CD14-positive monocyte (primary cell): Measurements from ENCODE around the gene WNT7A. TPM values are rescaled to one million over a fixed set of nuclear protein-coding genes. Genes with fewer than 3 reads are reported as not detected.

Experiments used
- DNase-seq, 3 donors: peaks; one replicate each; pipeline ENCODE4 v3.0.0-alpha.2; 2011 to 2022
- H2AFZ ChIP-seq: 2 replicates; pipeline ENCODE4 v1.6.0; 2012; ENCODE audit warnings: mild to moderate bottlenecking, low read depth, low read length, inconsistent platforms; ENCODE audit not compliant: insufficient read depth, poor library complexity, severe bottlenecking
- H3K27ac ChIP-seq, 2 donors: 1 replicate in 1 of 2; 2 replicates in 1 of 2; pipeline ENCODE4 v1.5.1; 2012 to 2013; ENCODE audit warnings: low read length in 2 of 2, control low read depth in 1 of 2, inconsistent platforms in 1 of 2, low read depth in 1 of 2, mild to moderate bottlenecking in 1 of 2
- H3K27me3 ChIP-seq, 2 donors: one replicate each; pipeline versions ENCODE4 v1.6.0 to v1.6.1; 2011 to 2013; ENCODE audit warnings: low read length in 2 of 2; ENCODE audit not compliant: control insufficient read depth in 2 of 2, insufficient read depth in 2 of 2
- H3K36me3 ChIP-seq, 2 donors: replicated peaks in 1 of 2; 1 replicate in 1 of 2; 2 replicates in 1 of 2; pipeline versions ENCODE4 v1.5.1 to v1.6.1; 2012 to 2013; ENCODE audit warnings: low read length in 2 of 2, control low read depth in 1 of 2, inconsistent platforms in 1 of 2, mild to moderate bottlenecking in 1 of 2; ENCODE audit not compliant: insufficient read depth in 2 of 2, control insufficient read depth in 1 of 2
- H3K4me1 ChIP-seq, 2 donors: 1 replicate in 1 of 2; 2 replicates in 1 of 2; pipeline versions ENCODE4 v1.5.1 to v1.6.1; 2012 to 2013; ENCODE audit warnings: low read length in 2 of 2, control low read depth in 1 of 2, inconsistent platforms in 1 of 2, mild to moderate bottlenecking in 1 of 2, moderate library complexity in 1 of 2; ENCODE audit not compliant: insufficient read depth in 2 of 2, control insufficient read depth in 1 of 2
- H3K4me2 ChIP-seq: replicated peaks from 2 replicates; pipeline ENCODE3; 2012; ENCODE audit warnings: low read length, moderate library complexity, mild to moderate bottlenecking; ENCODE audit not compliant: poor library complexity, severe bottlenecking; ENCODE audit errors: extremely low read depth
- H3K4me3 ChIP-seq, 3 experiments: fragments of 200-600 bp in 1 of 3; sonication (generic) in 1 of 3; replicated peaks in 1 of 3; 1 replicate in 2 of 3; 2 replicates in 1 of 3; pipeline ENCODE4 v1.5.1; 2011 to 2013; ENCODE audit warnings: low read length in 3 of 3, mild to moderate bottlenecking in 3 of 3, control low read depth in 2 of 3, low read depth in 2 of 3, inconsistent platforms in 1 of 3, moderate library complexity in 1 of 3
- H3K79me2 ChIP-seq: 2 replicates; pipeline ENCODE4 v1.6.0; 2012; ENCODE audit warnings: mild to moderate bottlenecking, control low read depth, inconsistent platforms, low read length, moderate library complexity; ENCODE audit not compliant: insufficient read depth
- H3K9ac ChIP-seq: 2 replicates; pipeline ENCODE4 v1.6.0; 2017; ENCODE audit warnings: low read length, mild to moderate bottlenecking; ENCODE audit not compliant: insufficient read depth, poor library complexity, severe bottlenecking
- H3K9me3 ChIP-seq, 2 donors: replicated peaks in 1 of 2; 1 replicate in 1 of 2; 2 replicates in 1 of 2; pipeline versions ENCODE4 v1.5.1 to v1.6.1; 2012 to 2013; ENCODE audit warnings: low read length in 2 of 2, control low read depth in 1 of 2; ENCODE audit not compliant: control insufficient read depth in 1 of 2, insufficient read depth in 1 of 2
- H4K20me1 ChIP-seq: 2 replicates; pipeline ENCODE4 v1.6.0; 2012; ENCODE audit warnings: mild to moderate bottlenecking, low read length, control low read depth, moderate library complexity; ENCODE audit not compliant: insufficient read depth
- H3K27ac Mint-ChIP-seq, 7 donors: one replicate each; pipeline ENCODE4 v1.8.0; 2020; ENCODE audit warnings: mild to moderate bottlenecking in 7 of 7, mixed read lengths in 7 of 7, moderate library complexity in 6 of 7, inconsistent platforms in 2 of 7
- H3K27me3 Mint-ChIP-seq, 3 donors: one replicate each; pipeline ENCODE4 v1.8.0; 2021 to 2022; ENCODE audit warnings: low read depth in 3 of 3, mild to moderate bottlenecking in 3 of 3, mixed read lengths in 3 of 3, moderate library complexity in 3 of 3, inconsistent platforms in 1 of 3
- H3K36me3 Mint-ChIP-seq, 2 donors: one replicate each; pipeline ENCODE4 v1.8.0; 2020; ENCODE audit warnings: mixed read lengths in 2 of 2, inconsistent platforms in 1 of 2, mild to moderate bottlenecking in 1 of 2
- H3K4me1 Mint-ChIP-seq: one replicate; pipeline ENCODE4 v1.8.0; 2020; ENCODE audit warnings: mild to moderate bottlenecking, mixed read lengths
- H3K4me3 Mint-ChIP-seq, 2 donors: one replicate each; pipeline ENCODE4 v1.8.0; 2020; ENCODE audit warnings: mild to moderate bottlenecking in 2 of 2, mixed read lengths in 2 of 2, moderate library complexity in 1 of 2
- H3K9me3 Mint-ChIP-seq, 7 donors: one replicate each; pipeline ENCODE4 v1.8.0; 2020 to 2022; ENCODE audit warnings: mixed read lengths in 7 of 7, mild to moderate bottlenecking in 6 of 7, moderate library complexity in 6 of 7, inconsistent platforms in 2 of 7
- CTCF ChIP-seq: fragments of 200-600 bp; IDR thresholded peaks from one replicate; pipeline ENCODE4 v1.8.0; 2022; ENCODE audit warnings: antibody characterized with exemption, mild to moderate bottlenecking
- WGBS: methylation state at CpG from one replicate; pipeline ENCODE4 v1.1.5; 2013; ENCODE audit warnings: missing lambda C conversion rate; ENCODE audit not compliant: insufficient coverage; 5-methylcytosine and 5-hydroxymethylcytosine counted together
- intact Hi-C, 2 donors: fragments of 100-400 bp; cut with micrococcal nuclease; formaldehyde crosslinking; loops; one replicate each; pipeline versions ENCODE4 v1.15.0 to v1.15.1; 2023
- polyA plus RNA-seq, 3 donors: library from polyadenylated mRNA; depleted of rRNA in 1 of 3; unstranded in 2 of 3; stranded (reverse) in 1 of 3; fragments of 300-500 nt in 2 of 3; fragments of >200 nt in 1 of 3; fragmentation: Illumina TruSeq in 2 of 3; gene quantifications; 1 replicate in 2 of 3; 2 replicates in 1 of 3; pipeline ENCODE4 v1.2.3, GENCODE V29; 2012 to 2021

The WNT7A gene
- polyA plus RNA-seq, 3 donors, result not detected

- Histone ChIP-seq H2AFZ (no peak overlapping the region), H3K4me2 (no peak overlapping the region), H4K20me1 (no peaks in the 10 kb centered on the region), H3K4me1 (peaks cover 0 to 6% of the 10 kb centered on the region in 2 donors), H3K27ac (no peak overlapping the region), H3K4me3 (no peak overlapping the region), H3K27me3 (no peaks in the 10 kb centered on the region), H3K36me3 (no peaks in the 10 kb centered on the region), H3K9me3 (peaks cover 24 to 76% of the 10 kb centered on the region in 2 donors), H3K79me2 (no peaks in the 10 kb centered on the region), H3K9ac (no peak overlapping the region)
- Mint-ChIP-seq H3K4me1 (peaks cover 5% of the 10 kb centered on the region), H3K36me3 (no peaks in the 10 kb centered on the region), H3K4me3 (no peak overlapping the region), H3K27ac (no peak overlapping the region), H3K27me3 (peaks cover 0 to 9% (median 3%) of the 10 kb centered on the region in 3 donors), H3K9me3 (peaks cover 27 to 61% (median 59%) of the 10 kb centered on the region in 7 donors)
- intact Hi-C loops, result no loop called here
- no CpG with 5 or more reads among the region's 1 CpG for WGBS
- DNase-seq, result no peak
- TF ChIP-seq CTCF, result no peak
Measured at GRCh38 chr3:13902648-13903238, 22.9 kb upstream of the WNT7A start.

- peaks cover 0 to 9% (median 3%) of the 10 kb centered on the region in 3 donors for H3K27me3 Mint-ChIP-seq
- H3K4me1 ChIP-seq, result peaks cover 0 to 6% of the 10 kb centered on the region in 2 donors
- no peaks in the 10 kb centered on the region for H3K36me3 ChIP-seq
- no peak overlapping the region for H3K27ac Mint-ChIP-seq
- H4K20me1 ChIP-seq, result no peaks in the 10 kb centered on the region
- no peak for TF ChIP-seq CTCF
- peaks cover 5% of the 10 kb centered on the region for H3K4me1 Mint-ChIP-seq
- peaks cover 23 to 75% of the 10 kb centered on the region in 2 donors for H3K9me3 ChIP-seq
- no peaks in the 10 kb centered on the region for H3K36me3 Mint-ChIP-seq
- no peak overlapping the region for H3K4me2 ChIP-seq
- peaks cover 27 to 59% (median 56%) of the 10 kb centered on the region in 7 donors for H3K9me3 Mint-ChIP-seq
- H2AFZ ChIP-seq, result no peak overlapping the region
- H3K9ac ChIP-seq, result no peak overlapping the region
- H3K79me2 ChIP-seq, result no peaks in the 10 kb centered on the region
- H3K4me3 Mint-ChIP-seq, result no peak overlapping the region
- no peak for DNase-seq
- no peaks in the 10 kb centered on the region for H3K27me3 ChIP-seq
- H3K4me3 ChIP-seq, result no peak overlapping the region
- WGBS, result no CpG with 5 or more reads among the region's 1 CpG
- intact Hi-C loops, result no loop called here
- no peak overlapping the region for H3K27ac ChIP-seq
Measured at GRCh38 chr3:13901935-13902584, 22.2 kb upstream of the WNT7A start.
